Neural crest cell (in vitro differentiated cells): ENCODE data around the gene DLK2. TPM values are rescaled to one million over a fixed set of nuclear protein-coding genes. Genes with fewer than 3 reads are reported as not detected.
"Not testable (repeated sequence)": the region's sequence is repeated elsewhere in the genome, so short reads cannot be mapped to it uniquely, and the experiment has no call there.

Experiments
- DNase-seq: peaks from one replicate; pipeline ENCODE4 v3.0.0; 2021; ENCODE audit warnings: low read depth, mixed read lengths, low spot score
- H3K27ac Mint-ChIP-seq: one replicate; pipeline ENCODE4 v1.8.0; 2021; ENCODE audit warnings: mild to moderate bottlenecking, mixed read lengths; ENCODE audit not compliant: unreplicated experiment
- H3K27me3 Mint-ChIP-seq: 2 replicates; pipeline ENCODE4 v1.8.0; 2021; ENCODE audit warnings: low read depth, mild to moderate bottlenecking, mixed read lengths
- H3K36me3 Mint-ChIP-seq: 2 replicates; pipeline ENCODE4 v1.8.0; 2021; ENCODE audit warnings: low read depth, mild to moderate bottlenecking, mixed read lengths
- H3K4me1 Mint-ChIP-seq: 2 replicates; pipeline ENCODE4 v1.8.0; 2021; ENCODE audit warnings: mixed read lengths
- H3K4me3 Mint-ChIP-seq: one replicate; pipeline ENCODE4 v1.8.0; 2021; ENCODE audit warnings: mild to moderate bottlenecking, mixed read lengths
- H3K9me3 Mint-ChIP-seq: 2 replicates; pipeline ENCODE4 v1.8.0; 2021; ENCODE audit warnings: mixed read lengths
- long read RNA-seq: library from polyadenylated mRNA; unstranded; transcript quantifications from one replicate; pipeline ENCODE4 v2.0.0, GENCODE V29; 2020
- total RNA-seq: library from RNA; stranded (reverse); gene quantifications from 2 replicates; pipeline ENCODE4 v1.2.1, GENCODE V29; 2021
- TF ChIP-seq, protein P1 (sequence below): fragments of 200-600 bp; sonication (generic); conservative IDR thresholded peaks from 2 replicates; pipeline ENCODE4 v1.5.0; 2021; ENCODE audit warnings: antibody characterized with exemption, mild to moderate bottlenecking

The DLK2 gene, protein sequence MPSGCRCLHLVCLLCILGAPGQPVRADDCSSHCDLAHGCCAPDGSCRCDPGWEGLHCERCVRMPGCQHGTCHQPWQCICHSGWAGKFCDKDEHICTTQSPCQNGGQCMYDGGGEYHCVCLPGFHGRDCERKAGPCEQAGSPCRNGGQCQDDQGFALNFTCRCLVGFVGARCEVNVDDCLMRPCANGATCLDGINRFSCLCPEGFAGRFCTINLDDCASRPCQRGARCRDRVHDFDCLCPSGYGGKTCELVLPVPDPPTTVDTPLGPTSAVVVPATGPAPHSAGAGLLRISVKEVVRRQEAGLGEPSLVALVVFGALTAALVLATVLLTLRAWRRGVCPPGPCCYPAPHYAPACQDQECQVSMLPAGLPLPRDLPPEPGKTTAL
- total RNA-seq, result 1.5 and 1.6 TPM in 2 replicates
- long read RNA-seq, result 0 reads

DNA sequence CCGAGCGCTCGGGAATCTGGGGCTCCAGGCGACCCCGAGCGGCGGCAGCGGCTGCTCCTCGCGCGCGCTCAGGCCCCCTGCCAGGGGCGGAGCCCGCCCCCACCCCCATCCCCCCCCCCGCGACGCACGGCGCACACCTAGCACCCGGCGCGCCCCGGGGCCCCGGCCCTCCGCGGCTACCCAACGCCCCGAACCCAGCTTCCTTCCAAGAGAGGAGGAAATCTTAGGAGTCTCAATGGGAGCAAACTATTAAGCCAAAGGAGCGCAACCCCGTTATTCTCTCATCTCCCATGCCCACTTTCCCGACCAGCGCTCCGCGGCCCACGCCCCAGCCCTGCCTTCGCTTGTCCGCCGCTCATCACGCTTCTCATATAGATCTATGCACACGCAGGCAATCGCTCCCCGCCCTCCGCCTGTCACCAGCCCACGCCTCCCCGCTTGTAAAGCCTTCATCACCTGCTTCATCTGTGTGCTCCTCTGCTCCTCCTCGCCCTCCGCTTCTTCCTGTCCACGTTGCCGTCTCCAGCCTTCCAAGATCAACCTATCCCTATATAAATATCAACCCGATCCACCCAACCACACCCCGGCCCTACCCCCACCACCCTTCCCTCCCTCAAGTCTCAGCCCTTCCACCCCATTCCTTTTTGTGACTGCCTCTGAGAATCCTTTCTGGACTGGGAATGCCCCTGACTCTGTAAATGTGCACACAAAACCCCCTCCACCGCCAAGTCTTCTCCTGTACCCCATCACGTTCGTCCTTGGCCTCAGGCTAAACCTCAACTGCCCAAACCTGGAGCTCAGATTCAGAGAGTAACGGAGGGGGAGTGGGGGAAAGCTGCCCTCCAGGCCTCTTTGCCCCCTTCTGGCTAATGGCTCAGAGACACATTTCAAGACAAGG is at the start of gene DLK2:
TSS of gene DLK2 (minus strand) at position 18 of the 898 bp plus-strand sequence. CDS start 723 bp downstream, outside the sequence.
- H3K4me1 Mint-ChIP-seq, result peaks cover 18% of the 10 kb centered on the region
- H3K36me3 Mint-ChIP-seq, result peaks cover 2% of the 10 kb centered on the region
- H3K27me3 Mint-ChIP-seq, result peaks cover 57% of the 10 kb centered on the region
- H3K4me3 Mint-ChIP-seq, result peak within 1 kb of the TSS; percentile 83
- TF ChIP-seq, protein P1, sequence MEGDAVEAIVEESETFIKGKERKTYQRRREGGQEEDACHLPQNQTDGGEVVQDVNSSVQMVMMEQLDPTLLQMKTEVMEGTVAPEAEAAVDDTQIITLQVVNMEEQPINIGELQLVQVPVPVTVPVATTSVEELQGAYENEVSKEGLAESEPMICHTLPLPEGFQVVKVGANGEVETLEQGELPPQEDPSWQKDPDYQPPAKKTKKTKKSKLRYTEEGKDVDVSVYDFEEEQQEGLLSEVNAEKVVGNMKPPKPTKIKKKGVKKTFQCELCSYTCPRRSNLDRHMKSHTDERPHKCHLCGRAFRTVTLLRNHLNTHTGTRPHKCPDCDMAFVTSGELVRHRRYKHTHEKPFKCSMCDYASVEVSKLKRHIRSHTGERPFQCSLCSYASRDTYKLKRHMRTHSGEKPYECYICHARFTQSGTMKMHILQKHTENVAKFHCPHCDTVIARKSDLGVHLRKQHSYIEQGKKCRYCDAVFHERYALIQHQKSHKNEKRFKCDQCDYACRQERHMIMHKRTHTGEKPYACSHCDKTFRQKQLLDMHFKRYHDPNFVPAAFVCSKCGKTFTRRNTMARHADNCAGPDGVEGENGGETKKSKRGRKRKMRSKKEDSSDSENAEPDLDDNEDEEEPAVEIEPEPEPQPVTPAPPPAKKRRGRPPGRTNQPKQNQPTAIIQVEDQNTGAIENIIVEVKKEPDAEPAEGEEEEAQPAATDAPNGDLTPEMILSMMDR, result no peak
- DNase-seq, result no peak
- no peak within 1 kb of the TSS for H3K27ac Mint-ChIP-seq
- H3K9me3 Mint-ChIP-seq, result no peaks in the 10 kb centered on the region

DNA sequence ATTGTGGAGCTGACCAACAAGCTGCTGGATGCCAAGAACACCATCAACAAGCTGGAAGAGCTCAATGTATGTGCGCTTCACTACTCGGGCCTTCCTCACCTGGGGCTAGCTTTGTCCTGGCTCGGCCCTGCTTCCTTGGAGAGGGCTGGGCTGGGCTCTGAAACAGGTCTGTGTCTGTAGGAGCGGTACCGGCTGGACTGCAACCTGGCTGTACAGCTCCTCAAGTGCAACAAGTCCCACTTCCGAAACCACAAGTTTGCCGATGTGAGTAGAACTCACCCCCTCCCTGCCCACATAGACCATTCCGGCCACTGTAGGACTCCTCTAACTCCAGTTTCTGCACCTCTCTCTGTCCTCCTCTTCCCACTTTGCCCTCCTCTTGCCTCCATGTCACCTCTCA is 48.1 kb upstream of the DLK2 start:
- H3K27ac Mint-ChIP-seq, result no peak overlapping the region
- H3K9me3 Mint-ChIP-seq, result no peaks in the 10 kb centered on the region
- H3K4me3 Mint-ChIP-seq, result no peak overlapping the region
- H3K36me3 Mint-ChIP-seq, result peaks cover 7% of the 10 kb centered on the region
- TF ChIP-seq, protein P1, result no peak
- no peak for DNase-seq
- H3K27me3 Mint-ChIP-seq, result peaks cover 4% of the 10 kb centered on the region
- H3K4me1 Mint-ChIP-seq, result peaks cover 9% of the 10 kb centered on the region

DNA sequence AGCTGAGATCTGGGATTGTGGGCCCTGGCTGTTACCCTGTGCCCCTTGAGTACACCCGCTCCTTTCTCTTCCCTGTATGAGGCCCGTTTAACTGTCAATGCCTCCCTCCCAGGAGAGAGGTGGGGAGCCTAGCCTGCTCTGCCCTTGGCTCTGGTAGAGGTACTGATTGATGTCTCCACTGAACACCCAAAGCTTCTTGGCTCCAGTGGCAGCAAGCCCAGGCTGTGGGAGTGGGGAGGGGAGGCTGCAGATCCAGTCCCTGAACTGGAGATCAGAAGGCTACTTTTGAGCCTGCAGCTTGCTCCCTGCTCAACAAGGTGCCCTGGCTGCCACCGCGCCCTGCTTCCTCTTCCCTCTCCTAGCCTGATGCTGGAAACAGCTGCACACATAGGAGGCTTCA is 47.3 kb upstream of the DLK2 start:
- no peak overlapping the region for H3K4me3 Mint-ChIP-seq
- no peak for DNase-seq
- peaks cover 6% of the 10 kb centered on the region for H3K4me1 Mint-ChIP-seq
- H3K27me3 Mint-ChIP-seq, result no peaks in the 10 kb centered on the region
- no peaks in the 10 kb centered on the region for H3K9me3 Mint-ChIP-seq
- TF ChIP-seq, protein P1, result no peak
- H3K36me3 Mint-ChIP-seq, result peaks cover 7% of the 10 kb centered on the region
- peak overlapping the region; percentile 57 for H3K27ac Mint-ChIP-seq

DNA sequence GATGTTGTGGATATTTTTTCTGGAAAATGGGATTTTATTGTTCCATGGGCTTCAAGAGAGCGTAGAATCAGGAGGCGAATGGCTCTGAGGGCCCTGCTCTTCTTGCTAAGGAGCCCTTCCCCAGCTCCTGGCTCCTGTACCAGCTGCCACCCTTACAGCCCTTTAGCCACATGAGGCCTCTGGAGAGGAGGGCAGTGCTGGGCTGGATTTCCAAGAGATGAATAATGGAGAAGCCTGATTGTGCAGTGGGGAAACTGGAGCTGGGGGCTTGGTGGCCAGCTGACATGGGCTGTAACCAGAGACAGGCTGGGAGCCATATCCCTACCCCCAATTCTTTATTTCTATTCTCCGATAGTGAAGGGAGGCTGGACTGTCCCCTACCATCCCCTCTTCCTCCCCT is 45.6 kb upstream of the DLK2 start:
- no peaks in the 10 kb centered on the region for H3K27me3 Mint-ChIP-seq
- H3K4me1 Mint-ChIP-seq, result no peaks in the 10 kb centered on the region
- H3K27ac Mint-ChIP-seq, result no peak overlapping the region
- H3K9me3 Mint-ChIP-seq, result no peaks in the 10 kb centered on the region
- TF ChIP-seq, protein P1, result no peak
- H3K4me3 Mint-ChIP-seq, result no peak overlapping the region
- no peak for DNase-seq
- peaks cover 7% of the 10 kb centered on the region for H3K36me3 Mint-ChIP-seq

DNA sequence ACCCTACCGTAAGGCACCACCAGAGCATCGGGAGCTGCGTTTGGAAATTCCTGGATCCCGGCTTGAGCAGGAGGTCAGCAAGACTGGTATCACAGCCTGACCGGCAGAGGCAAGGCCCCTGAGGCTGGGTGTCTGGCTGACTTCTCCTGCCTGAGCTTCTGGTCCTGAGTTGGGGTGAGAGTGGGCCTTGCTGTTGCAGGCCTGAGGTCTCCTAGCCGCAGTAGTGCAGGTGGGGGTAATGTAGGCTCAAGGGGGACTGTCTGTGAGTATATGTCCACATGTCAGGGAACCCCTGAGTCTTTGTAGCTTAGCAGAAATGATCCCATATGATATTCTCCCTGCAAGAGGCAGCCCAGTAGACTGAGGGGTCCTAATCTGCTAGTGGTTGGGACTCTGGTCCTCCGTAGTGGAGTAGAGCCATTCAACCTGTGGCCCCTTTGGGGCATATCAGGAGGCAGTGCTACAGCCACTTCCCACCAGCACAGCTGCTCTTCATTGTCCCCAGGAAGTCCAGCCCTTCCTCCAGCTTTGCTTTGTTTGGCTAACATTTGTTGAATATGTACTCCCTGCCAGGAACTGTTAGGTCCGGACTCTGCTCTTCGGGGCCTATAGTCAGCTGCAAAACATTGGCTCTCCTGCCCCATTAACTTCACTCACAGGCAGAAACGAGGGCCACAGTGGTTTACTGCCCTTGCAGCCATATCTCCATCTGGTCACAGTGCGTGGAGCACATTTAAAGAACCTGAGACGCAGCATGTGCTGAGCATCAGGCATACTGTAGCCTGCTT is 43.9 kb upstream of the DLK2 start:
- Mint-ChIP-seq H3K36me3 (peaks cover 7% of the 10 kb centered on the region), H3K27me3 (no peaks in the 10 kb centered on the region), H3K4me1 (peaks cover 8% of the 10 kb centered on the region), H3K9me3 (no peaks in the 10 kb centered on the region), H3K27ac (peak overlapping the region; percentile 57), H3K4me3 (no peak overlapping the region)
- no peak for DNase-seq
- TF ChIP-seq, protein P1, result no peak

DNA sequence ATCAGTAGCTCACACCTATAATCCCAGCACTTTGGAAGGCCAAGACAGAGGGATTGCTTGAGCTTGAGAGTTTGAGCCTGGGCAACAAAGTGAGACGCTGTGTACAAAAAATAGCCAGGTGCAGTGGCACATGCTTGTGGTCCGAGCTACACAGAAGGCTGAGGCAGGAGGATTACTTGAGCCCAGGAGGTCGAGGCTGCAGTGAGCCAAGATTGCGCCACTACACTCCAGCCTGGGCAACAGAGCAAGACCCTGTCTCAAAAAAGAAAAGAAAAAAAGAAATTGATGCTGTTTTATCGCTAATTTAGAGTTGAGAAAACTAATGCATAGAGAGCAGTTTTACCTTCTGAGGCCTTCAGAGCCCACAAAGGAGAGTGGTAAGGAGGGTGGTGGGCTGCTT is 42.9 kb upstream of the DLK2 start:
- H3K4me3 Mint-ChIP-seq, result not testable (repeated sequence)

More for the DNA sequence above, 42.9 kb upstream of the DLK2 start:
- H3K36me3 Mint-ChIP-seq, H3K27me3 Mint-ChIP-seq, DNase-seq, H3K9me3 Mint-ChIP-seq, H3K27ac Mint-ChIP-seq: not testable (repeated sequence)
- H3K4me1 Mint-ChIP-seq, result peaks cover 13% of the 10 kb centered on the region
